Hematopoietic multipotent progenitor cell treated with erythropoietin and hydrocortisone succinate and interleukin-3 and kit ligand, for 15 days (in vitro differentiated cells): ENCODE data around the gene MCM3AP.
"Not testable (repeated sequence)": the region's sequence is repeated elsewhere in the genome, so short reads cannot be mapped to it uniquely, and the experiment has no call there.

Source experiments
- DNase-seq: peaks from one replicate; pipeline ENCODE4 v3.0.0-alpha.2; 2015; ENCODE audit warnings: low spot score

Gene MCM3AP

DNA sequence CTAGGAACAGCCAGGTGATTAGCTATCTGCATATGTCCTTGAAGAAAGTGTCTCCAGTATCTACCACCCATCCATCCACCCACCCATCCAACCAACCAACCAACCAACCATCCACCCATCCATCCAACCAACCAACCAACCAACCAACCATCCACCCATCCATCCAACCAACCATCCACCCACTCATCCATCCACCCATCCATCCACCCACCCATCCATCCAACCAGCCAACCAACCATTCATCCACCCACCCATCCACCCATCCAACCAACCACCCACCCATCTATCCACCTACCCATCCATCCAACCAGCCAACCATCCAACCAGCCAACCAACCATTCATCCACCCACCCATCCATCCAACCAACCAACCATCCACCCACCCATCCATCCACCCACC, 26.2 kb upstream of the MCM3AP start:
- no peak for DNase-seq

DNA sequence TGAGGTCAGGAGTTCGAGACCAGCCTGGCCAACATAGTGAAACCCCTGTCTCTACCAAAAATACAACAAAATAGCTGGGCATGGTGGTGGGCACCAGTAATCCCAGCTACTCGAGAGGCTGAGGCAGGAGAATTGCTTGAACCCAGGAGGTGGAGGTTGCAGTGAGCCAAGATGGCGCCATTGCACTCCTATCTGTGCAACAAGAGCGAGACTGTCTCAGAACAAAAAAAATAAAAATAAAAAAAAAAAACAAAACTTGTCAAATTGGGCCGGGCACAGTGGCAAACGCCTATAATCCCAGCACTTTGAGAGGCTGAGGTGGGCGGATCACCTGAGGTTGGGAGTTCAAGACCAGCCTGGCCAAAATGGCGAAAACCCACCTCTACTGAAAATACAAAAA, 24.8 kb upstream of the MCM3AP start:
- not testable (repeated sequence) for DNase-seq

DNA sequence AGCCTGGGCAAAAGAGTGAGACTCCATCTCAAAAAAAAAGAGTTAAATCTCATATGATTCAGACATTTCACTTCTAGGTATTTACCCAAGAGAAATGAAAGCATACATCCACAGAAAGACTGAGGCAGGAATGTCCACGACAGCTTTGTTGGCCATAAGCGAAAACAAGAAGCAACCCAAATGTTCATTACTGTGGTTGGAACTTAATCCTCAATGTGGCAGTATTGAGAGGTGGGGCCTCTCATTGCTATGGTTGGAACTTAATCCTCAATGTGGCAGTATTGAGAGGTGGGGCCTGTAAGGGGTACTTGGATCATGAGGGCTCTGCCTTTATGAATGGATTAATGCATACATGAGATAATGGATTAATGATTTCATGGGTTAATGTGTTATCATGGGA, 23.0 kb upstream of the MCM3AP start:
- DNase-seq = no peak

DNA sequence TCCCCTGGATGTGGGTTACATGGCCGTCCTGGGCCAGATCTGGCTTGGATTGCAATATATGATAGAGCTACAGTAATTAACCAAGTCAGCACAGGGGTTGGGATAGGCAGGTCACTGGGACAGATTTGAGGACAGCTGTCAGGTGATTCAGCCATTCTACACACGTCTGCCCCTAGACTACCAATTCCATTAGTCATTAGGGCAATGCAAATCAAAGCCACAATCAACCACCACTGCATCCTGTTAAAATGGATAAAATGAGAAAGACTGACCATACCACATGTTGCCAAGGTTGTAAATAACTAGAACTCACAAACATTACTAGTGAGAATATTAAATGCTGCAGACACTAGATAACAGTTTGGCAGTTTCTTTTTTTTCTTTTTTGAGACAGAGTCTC, 22.2 kb upstream of the MCM3AP start:
- peak; percentile 60 for DNase-seq

DNA sequence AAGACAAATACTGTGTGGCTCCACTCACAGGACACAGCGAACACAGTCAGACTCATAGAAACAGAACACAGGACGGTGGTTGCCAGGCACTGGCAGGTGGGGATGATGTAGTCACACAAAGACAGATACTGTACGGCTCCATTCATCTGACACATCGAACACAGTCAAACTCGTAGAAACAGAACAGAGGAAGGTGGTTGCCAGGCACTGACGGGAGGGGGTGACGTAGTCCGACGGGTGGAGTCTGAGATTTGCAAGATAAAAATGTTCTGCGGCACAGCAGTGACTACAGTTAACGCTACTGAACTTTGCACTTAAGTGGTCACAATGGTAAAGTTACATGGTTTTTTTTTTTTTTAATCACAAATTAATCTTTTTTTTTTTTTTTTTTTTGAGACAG, 19.5 kb upstream of the MCM3AP start:
- peak; percentile 72 for DNase-seq

DNA sequence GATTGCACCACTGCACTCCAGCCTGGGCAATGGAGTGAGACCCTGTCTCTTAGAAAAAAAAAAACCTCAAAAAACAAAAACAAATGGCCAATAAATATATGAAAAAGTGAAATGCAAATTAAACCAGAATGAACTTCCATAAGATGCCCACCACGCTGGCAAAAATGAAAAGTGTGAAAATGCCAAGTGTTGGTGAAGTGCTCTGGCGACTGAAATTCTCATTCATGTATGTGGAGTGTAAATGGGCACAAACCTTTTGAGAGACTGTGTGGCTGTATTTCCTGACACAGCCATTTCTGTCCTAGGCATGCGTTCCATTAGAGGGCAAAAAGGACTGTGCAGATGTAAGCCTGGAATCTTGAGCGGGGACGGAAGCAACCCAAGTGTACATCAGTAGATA, 19.0 kb upstream of the MCM3AP start:
- DNase-seq = no peak

DNA sequence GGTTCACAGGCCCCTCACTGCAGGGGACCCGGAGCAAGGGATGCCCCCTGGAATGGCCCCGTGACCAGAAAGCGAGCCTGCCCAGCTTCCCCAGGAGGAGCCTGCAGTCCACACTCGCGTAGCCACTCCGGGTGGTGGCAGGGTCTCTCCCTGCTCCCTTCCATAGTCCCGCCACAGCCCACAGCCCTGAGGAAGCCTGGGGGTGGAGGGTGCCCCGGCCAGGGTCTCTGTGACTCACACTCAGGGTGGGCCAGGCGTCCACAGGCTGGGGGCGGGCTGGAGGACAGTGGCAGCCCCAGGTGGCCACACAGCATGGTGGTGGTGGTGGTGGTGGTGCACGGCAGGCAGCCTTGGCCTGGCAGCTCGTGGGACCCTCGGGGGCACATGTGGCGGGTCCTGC, 16.3 kb upstream of the MCM3AP start:
- no peak for DNase-seq

DNA sequence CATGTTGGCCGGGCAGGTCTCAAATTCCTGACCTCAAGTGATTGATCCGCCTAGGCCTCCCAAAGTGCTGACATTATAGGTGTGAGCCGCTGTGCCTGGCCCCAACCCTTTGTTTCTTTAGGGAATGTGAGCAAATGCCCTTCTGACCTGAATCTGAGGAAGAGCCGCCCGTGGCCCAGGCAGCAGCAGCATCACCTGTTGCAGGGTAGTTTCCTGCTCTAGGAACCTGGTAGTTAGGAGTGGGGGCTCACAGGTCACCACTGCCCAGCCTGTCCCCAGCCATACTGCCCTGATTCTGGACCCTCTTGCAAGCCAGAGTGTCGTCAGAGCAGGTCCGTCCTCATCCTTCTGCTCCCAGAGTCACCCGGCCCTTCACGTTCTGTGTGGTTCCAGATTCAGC, 13.8 kb upstream of the MCM3AP start:
- DNase-seq = no peak

DNA sequence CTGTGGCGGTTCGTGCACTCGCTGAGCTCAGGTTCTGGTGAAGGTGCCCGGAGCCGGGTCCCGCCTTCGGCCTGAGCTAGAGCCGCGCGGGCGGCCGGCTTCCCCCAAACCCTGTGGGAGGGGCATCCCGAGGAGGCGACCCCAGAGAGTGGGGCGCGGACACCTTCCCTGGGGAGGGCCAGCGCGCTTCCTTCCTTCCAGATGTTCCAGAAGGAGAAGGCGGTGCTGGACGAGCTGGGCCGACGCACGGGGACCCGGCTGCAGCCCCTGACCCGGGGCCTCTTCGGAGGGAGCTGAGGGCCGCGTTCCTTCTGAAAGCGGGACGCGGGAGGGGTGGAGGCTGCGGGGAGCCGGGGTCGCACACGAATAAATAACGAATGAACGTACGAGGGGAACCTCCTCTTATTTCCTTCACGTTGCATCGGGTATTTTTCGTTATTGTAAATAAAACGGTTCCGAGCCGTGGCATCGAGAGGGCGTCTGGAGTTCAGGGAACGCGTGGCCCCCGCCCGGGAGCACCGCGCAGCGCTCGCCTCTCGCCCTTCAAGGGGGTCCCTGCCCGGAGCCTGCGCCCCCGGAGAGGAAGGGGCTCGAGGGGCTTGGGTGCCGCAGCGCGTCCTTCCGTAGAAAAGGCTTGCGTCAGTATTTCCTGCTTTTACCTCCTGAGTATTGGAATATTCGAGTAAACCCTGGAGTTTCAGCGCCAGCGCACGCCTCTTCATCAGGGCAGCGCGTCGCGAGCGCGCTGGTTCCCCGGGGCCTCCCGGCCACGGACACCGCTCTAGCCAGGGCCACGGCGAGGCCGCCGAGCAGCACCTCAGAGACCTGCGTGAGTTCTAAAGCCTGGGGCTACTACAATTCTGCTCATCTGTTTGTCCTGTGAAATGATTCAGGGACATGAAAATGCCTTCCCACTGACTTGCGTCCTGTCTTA, 12.2 kb upstream of the MCM3AP start:
- no peak for DNase-seq

DNA sequence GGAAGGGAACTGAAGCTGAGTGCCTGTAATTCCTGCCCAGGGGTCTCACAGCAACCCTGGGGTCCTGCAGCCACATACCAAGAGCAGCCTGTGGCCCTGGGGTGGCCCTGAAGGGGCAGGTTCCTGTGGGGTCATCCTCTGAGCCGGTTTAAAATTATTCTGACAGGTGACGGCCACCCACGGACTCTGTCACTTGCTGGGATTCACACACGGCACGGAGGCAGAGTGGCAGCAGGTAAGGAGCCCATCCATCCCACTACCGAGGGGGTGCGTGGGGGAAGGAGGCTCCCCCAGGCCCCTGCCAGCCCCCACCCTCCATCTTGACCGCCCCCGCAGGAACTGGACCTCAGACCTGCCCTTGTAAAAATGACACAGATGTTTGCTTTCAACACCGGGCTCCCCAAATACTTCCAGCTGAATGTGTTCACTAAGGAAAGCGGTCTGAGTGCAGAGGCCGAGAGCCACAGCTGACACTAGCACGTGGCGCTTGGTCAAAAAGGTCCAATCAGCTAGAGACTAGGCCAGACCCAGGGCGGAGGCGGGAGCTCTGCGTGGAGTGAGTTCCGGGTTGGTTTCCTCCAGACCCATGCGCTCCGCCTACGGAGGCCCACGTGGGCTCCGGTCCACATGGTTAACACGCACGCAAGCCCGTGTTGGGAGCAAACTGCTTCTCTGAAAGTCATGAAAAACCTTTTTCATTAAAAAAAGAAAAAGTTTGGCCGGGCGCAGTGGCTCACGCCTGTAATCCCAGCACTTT, 10.8 kb upstream of the MCM3AP start:
- DNase-seq = peak; percentile 73

DNA sequence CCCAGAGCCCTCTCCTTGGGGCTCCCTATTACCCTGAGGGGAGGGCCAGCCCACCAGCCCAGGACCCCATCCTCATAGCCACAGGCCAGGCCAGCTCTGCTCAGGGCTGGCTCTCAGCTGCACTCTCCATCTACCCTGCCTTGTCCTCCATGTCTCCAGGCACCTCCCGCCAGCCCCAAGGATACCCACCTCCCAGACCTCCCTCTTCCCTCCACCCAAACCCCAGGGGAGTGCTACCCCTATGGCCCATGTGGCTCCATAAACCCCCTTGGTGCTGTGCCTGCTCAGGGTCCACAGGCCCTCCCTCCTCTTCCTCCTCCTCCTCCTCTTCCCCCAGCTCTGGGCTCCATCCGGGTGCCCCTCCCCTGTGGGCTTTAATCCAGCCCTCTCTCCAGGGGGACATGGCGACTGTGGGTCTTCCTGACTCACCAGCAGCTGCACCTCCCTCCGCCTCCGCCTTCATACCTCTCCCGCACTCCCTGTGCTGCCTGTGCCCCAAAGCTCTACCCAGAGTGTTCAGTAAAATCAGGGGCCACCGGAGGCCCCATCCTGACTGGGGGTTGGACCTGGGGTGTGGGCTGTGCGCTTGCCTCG, 9.9 kb upstream of the MCM3AP start:
- DNase-seq = no peak

DNA sequence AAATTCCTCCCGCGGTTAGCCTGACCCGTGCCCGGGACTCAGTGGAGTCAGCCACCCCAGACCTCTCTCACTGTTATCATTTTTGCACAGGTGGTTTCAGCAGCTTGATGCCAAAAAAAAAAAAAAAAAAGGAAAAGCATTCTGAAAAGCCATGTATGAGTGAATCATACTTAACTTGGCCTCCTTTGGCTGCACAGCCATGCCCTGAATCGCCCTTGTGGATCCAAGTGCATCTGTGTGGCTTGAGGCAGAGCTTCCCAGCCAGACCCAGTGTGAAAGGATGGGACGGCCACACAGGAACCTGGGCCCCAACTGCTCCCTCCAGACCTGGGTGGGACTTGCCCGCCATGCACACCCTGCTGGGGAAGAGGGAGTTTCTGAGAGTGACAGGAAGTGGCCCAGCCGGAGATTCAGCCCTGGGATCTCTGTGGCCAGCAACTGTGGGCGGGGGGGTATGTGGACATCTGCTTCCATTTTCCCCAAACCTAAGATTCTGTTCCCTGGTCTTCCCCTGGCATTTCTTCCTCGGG, 9.3 kb upstream of the MCM3AP start:
- DNase-seq = peak; percentile 67

DNA sequence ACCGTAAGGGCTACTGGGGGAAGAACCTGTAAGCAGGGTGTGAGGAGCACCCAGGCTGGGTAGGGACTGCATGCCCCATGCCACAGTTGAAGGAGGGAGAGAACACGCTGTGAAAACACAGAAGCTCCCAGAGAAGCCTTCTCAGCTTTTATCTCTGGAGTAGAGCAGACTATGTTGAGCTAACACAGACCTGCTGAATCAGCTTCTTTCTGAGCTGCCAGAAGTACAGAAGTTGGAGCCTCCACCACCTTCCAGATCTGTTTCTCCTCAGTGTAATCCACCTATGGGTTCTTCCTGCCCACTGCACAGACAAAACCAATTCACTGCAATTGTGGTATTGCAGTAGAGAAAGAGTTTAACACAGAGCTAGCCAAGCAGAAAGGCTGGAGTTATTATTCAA, 6.2 kb upstream of the MCM3AP start:
- DNase-seq = no peak

DNA sequence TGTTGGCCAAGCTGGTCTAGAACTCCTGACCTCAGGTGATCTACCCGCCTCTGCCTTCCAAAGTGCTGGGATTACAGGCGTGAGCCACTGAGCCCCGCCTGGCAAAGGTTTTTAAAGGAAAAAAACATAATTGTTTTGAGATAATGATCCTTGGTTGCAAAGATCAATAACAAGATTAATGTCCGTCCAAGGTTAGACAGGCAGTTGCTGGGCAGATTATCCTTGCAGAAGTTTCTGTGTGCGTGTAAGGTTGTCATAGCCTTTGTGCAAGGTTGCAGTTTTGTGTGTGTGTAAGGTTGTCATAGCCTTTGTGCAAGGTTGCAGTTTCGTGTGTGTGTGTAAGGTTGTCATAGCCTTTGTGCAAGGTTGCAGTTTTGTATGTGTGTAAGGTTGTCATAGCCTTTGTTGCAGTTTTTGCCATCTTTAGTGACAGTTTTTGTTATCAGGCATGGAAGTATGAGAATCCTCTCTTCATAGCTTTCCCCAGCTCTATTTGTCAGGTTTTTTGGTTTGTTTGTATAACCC, 4.3 kb upstream of the MCM3AP start:
- no peak for DNase-seq

DNA sequence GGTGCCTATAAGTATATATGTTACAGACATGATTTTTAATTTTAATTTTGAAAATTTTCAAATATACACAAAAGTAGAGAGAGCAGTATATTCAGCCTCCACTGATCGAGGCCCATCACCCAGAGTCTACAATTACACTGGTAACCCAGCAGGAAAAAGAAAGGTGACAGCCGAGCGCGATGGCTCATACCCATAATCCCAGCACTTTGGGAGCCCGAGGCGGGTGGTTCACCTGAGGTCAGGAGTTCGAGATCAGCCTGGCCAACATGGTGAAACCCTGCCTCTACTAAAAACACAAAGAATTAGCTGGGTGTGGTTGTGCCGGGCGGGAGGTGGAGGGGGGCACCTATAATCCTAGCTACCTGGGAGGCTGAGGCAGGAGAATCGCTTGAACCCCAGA, 2.1 kb upstream of the MCM3AP start:
- no peak for DNase-seq

DNA sequence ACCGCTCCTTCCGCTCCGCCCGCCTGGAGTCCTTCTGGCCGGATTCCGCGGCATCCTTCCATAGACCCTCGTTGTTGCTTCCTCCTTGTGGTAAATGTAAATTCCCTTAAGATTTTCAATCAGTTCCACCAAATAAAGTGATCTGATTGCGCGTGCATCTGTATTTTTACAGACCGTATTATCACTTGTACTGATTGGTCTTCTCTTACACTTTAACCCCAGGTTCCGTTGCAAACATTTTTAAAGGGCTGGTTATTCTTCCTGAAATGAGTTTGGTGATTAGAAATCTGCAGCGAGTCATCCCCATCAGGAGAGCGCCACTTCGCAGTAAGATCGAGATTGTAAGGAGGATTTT, 1.2 kb upstream of the MCM3AP start:
- DNase-seq = peak; percentile 28

DNA sequence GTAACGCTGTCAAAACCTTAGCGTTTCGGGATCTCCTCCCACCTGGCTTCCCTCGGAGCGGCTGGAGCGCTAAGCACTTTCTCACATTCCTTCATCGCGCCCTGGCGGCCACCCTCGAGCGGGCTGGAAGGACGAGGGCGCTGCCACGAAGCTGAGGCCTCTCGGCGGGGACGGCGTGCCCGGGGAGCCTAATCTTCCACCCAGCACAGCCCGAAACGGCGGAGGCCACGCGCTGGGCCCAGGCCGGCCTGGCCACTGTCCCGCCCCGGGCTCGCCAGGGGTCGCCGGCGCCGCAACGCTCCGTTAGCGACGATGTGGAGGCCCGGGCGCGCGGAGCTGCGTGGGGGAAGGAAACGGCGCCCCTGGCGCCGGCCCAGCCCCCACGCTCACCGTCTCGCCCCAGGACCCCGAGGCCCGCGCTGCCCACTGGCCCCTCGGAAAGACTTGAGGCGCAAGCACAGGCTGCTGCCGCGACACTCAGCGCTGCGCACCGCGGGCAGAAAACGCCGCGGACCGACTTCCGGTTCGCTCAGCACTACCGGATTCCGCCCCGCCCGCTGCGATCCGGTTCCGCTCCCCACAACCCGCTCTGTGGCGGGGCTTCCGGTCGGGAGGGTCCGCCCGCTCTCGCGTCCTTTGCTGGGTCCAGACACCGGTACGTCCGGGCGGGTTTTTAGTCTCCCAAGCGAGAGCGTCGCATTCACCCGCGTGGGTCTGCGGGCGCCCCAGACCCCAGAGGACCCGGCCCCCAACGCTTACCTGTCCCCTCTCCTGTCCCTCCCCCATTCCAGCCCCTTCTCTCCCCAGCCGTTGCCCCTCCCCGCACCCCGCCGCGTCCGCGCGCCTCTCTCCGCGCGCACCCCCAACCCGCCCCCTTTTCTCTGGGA, 593 bp upstream of the MCM3AP start, which contains the start of gene YBEY:
YBEY (plus strand) TSS at position 582 of the 887 bp plus-strand sequence. CDS start 572 bp downstream, outside the sequence.
- peak; percentile 81 for DNase-seq

DNA sequence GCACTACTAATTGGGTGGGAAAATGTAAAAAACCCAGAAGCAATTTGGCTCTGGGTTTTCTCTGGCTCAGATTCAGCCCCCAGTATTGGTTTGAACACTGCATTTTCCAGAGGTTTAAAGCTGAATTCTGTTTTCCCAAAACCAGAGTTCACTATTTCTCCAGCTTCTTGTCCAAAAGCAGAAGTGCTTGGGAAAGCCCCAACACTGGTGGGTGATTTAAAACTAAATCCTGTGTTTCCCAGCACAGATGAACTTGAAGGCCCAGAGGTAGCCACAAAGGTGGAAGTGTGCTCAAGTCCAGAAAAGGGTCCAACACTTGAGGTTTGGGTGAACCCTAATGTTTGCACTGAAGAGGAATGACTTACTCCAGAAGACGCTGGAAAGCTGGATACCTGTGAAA, 678 bp downstream of the MCM3AP start:
- DNase-seq = no peak

DNA sequence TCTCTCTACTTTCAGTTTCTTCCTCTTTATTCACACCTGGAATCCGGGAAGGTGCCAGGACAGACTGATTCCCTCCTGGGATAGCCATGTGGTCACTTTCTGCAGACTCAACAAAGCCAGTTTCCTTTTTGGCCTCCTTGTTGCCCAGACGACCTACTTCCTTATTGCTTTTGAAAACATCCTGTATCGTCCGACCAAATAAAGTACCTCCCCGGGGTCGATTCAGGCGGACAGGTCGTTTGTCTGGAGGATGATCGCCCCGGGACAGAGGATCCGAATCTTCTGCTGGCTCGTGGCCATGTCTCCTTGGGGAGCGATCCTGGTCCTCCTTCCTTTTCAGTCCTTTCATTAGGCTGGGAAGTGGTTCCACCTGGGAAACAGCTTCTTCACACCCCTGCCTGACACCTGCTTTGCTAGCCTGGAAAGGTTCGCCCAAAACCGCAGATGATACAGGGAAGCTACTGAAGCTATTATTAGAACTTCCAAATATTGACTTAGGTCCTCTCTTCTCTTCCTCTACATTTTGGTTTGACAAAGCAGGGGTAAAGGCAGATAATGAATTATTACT, 1.2 kb downstream of the MCM3AP start:
- no peak for DNase-seq

DNA sequence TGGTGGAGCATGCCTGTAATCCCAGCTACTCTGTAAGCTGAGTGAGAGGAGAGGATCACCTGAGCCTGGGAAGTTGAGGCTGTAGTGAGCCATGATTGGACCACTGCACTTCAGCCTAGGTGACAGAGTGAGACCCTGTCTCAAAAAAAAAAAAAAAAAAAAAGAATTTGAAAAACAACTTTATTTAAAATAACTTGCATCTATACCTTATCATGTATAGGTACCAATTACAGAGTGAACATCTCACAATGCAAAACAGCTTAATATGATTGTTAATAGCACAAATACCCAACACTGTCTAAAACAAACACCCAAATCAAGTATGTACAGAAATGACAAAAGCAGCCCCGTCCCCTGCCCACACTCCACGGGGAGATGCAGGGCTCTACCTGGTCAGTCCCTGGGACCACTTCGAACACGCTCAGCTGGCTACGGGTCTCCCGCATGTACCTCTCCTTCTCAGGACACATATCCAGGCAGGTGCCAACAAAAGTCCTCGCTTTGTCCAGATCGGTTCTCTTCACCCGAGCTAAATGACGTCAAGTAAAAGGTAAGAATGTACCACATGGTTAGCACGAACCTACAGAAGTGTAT, 10.5 kb downstream of the MCM3AP start:
- no peak for DNase-seq

DNA sequence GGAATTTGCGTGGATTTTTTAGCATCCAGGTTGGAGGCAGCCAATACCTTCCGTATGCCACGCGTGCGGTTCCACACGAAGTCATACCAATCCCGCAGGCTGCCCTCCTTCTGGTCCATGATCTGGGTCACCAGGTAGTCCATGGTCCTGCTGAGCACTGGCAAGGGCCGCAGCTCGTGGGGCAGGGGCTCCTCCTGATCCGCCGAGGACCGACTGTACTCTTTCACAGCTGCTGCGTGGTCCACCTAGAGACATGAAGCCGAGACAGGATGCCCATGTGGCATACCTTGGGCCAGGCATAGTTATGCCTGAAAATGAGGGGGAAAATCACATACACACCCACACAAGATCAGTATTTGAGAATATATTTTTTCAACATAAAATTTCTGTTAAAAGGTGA, 12.1 kb downstream of the MCM3AP start:
- no peak for DNase-seq
